OCI-LY1 (cell line): ENCODE measurements around the gene RIPPLY1.

Experiments
- H2AFZ ChIP-seq: fragments of 200-600 bp; sonication (generic), shearing (Covaris generic); 2 replicates; pipeline ENCODE4 v1.6.0; 2014; ENCODE audit warnings: antibody characterized with exemption, mild to moderate bottlenecking, low read length
- H3F3A ChIP-seq: fragments of 200-600 bp; sonication (generic), shearing (Covaris generic); 2 replicates; pipeline ENCODE4 v1.6.0; 2014; ENCODE audit warnings: mild to moderate bottlenecking, antibody characterized with exemption, low read length, moderate library complexity; ENCODE audit not compliant: insufficient read depth
- H3K27ac ChIP-seq: fragments of 200-600 bp; sonication (generic); 2 replicates; pipeline ENCODE4 v1.5.1; 2014; ENCODE audit warnings: low read length, mixed run types, mild to moderate bottlenecking, low read depth; ENCODE audit not compliant: poor library complexity, severe bottlenecking
- H3K27me3 ChIP-seq: fragments of 200-600 bp; sonication (generic); 2 replicates; pipeline ENCODE4 v1.6.0; 2014; ENCODE audit warnings: antibody characterized with exemption, mild to moderate bottlenecking, low read length, moderate library complexity; ENCODE audit not compliant: insufficient read depth
- H3K36me3 ChIP-seq: fragments of 200-600 bp; sonication (generic); 2 replicates; pipeline ENCODE4 v1.6.1; 2014; ENCODE audit warnings: mild to moderate bottlenecking, antibody characterized with exemption, low read length, moderate library complexity, mixed read lengths; ENCODE audit not compliant: insufficient read depth
- H3K4me1 ChIP-seq: fragments of 200-600 bp; sonication (generic); 2 replicates; pipeline ENCODE4 v1.5.1; 2014; ENCODE audit warnings: mild to moderate bottlenecking, low read length, moderate library complexity; ENCODE audit not compliant: insufficient read depth, severe bottlenecking
- H3K4me2 ChIP-seq: fragments of 200-600 bp; sonication (generic), shearing (Covaris generic); 2 replicates; pipeline ENCODE4 v1.6.1; 2014; ENCODE audit warnings: low read length
- H3K4me3 ChIP-seq: fragments of 200-600 bp; sonication (generic); 2 replicates; pipeline ENCODE4 v1.5.1; 2014; ENCODE audit warnings: low read length, low read depth, mild to moderate bottlenecking, mixed read lengths; ENCODE audit not compliant: poor library complexity, severe bottlenecking
- H3K79me2 ChIP-seq: fragments of 200-600 bp; shearing (Covaris generic); 2 replicates; pipeline ENCODE4 v1.6.1; 2016; ENCODE audit warnings: mixed run types, low read length, mixed read lengths; ENCODE audit not compliant: insufficient read depth
- H3K9ac ChIP-seq: fragments of 200-600 bp; sonication (generic), shearing (Covaris generic); 2 replicates; pipeline ENCODE4 v1.6.1; 2014; ENCODE audit warnings: mild to moderate bottlenecking, low read length, mixed read lengths
- H3K9me2 ChIP-seq: fragments of 200-600 bp; sonication (generic), shearing (Covaris generic); 2 replicates; pipeline ENCODE4 v1.6.1; 2014; ENCODE audit warnings: low read depth, mild to moderate bottlenecking, low read length, mixed read lengths
- H3K9me3 ChIP-seq: fragments of 200-600 bp; shearing (Covaris generic); 2 replicates; pipeline ENCODE4 v1.6.1; 2014; ENCODE audit warnings: low read length, mixed read lengths
- H4K20me1 ChIP-seq: fragments of 200-600 bp; sonication (generic), shearing (Covaris generic); 2 replicates; pipeline ENCODE4 v1.6.0; 2016; ENCODE audit warnings: mild to moderate bottlenecking, low read length; ENCODE audit not compliant: insufficient read depth
- CTCF ChIP-seq: fragments of 200-600 bp; sonication (generic), shearing (Covaris generic); IDR thresholded peaks from 2 replicates; pipeline ENCODE4 v1.5.1; 2017; ENCODE audit warnings: mild to moderate bottlenecking, antibody characterized with exemption, low read length, moderate library complexity, mixed read lengths
- EZH2 ChIP-seq: fragments of 200-600 bp; sonication (generic), shearing (Covaris generic); IDR thresholded peaks from 2 replicates; pipeline ENCODE4 v1.8.0; 2017; ENCODE audit warnings: borderline replicate concordance, mixed run types, mild to moderate bottlenecking, antibody characterized with exemption, low read length, moderate library complexity, mixed read lengths

RIPPLY1 gene

GRCh38 chrX:106939566-106939965 lies 36.4 kb upstream of the RIPPLY1 start:
- H3K9me3 ChIP-seq, result no peaks in the 10 kb centered on the region
- H3K4me1 ChIP-seq, result no peaks in the 10 kb centered on the region
- no peak overlapping the region for H2AFZ ChIP-seq
- no peak overlapping the region for H3K4me2 ChIP-seq
- H4K20me1 ChIP-seq, result no peaks in the 10 kb centered on the region
- no peaks in the 10 kb centered on the region for H3K36me3 ChIP-seq
- TF ChIP-seq EZH2 (no peak), CTCF (no peak)
- H3K27ac ChIP-seq, result no peak overlapping the region
- H3K9ac ChIP-seq, result no peak overlapping the region
- no peaks in the 10 kb centered on the region for H3K79me2 ChIP-seq
- no peak overlapping the region for H3K4me3 ChIP-seq
- no peaks in the 10 kb centered on the region for H3K9me2 ChIP-seq
- no peaks in the 10 kb centered on the region for H3K27me3 ChIP-seq
- no peaks in the 10 kb centered on the region for H3F3A ChIP-seq

- H3K36me3 ChIP-seq, result no peaks in the 10 kb centered on the region
- H3K27ac ChIP-seq, result no peak overlapping the region
- no peaks in the 10 kb centered on the region for H3F3A ChIP-seq
- no peak overlapping the region for H3K4me3 ChIP-seq
- H3K79me2 ChIP-seq, result no peaks in the 10 kb centered on the region
- no peaks in the 10 kb centered on the region for H3K4me1 ChIP-seq
- H3K4me2 ChIP-seq, result no peak overlapping the region
- no peak for TF ChIP-seq CTCF
- no peak for TF ChIP-seq EZH2
- no peaks in the 10 kb centered on the region for H3K27me3 ChIP-seq
- H3K9me2 ChIP-seq, result no peaks in the 10 kb centered on the region
- H3K9ac ChIP-seq, result no peak overlapping the region
- no peak overlapping the region for H2AFZ ChIP-seq
- no peaks in the 10 kb centered on the region for H4K20me1 ChIP-seq
- no peaks in the 10 kb centered on the region for H3K9me3 ChIP-seq
These were observed 33.1 kb upstream of the RIPPLY1 start for GRCh38 chrX:106936246-106936645.

- H3K9me2 ChIP-seq, result no peaks in the 10 kb centered on the region
- no peaks in the 10 kb centered on the region for H3K36me3 ChIP-seq
- no peak overlapping the region for H3K4me3 ChIP-seq
- no peak for TF ChIP-seq CTCF
- TF ChIP-seq EZH2, result no peak
- no peak overlapping the region for H2AFZ ChIP-seq
- no peaks in the 10 kb centered on the region for H3K27me3 ChIP-seq
- no peaks in the 10 kb centered on the region for H3K4me1 ChIP-seq
- H3K79me2 ChIP-seq, result no peaks in the 10 kb centered on the region
- no peaks in the 10 kb centered on the region for H4K20me1 ChIP-seq
- no peaks in the 10 kb centered on the region for H3F3A ChIP-seq
- H3K9me3 ChIP-seq, result no peaks in the 10 kb centered on the region
- no peak overlapping the region for H3K27ac ChIP-seq
- H3K9ac ChIP-seq, result no peak overlapping the region
- no peak overlapping the region for H3K4me2 ChIP-seq
These were observed 32.0 kb upstream of the RIPPLY1 start for GRCh38 chrX:106935175-106935574.
